Activated B cell treated with CpG ODN at 0.5 μM for 24 hours (primary cell): Measurements from ENCODE around the gene ADGRG1. TPM values are rescaled to one million over a fixed set of nuclear protein-coding genes. Genes with fewer than 3 reads are reported as not detected.

Experiments used
- ATAC-seq: fragments of 200-7000 bp; cut with Tn5 transposase; one replicate; pipeline ENCODE4 v1.10.0; 2021; ENCODE audit warnings: low read depth, mild to moderate bottlenecking, moderate library complexity
- CTCF ChIA-PET: fragments of 350-600 bp; sonication (Branson Sonifier 250); formaldehyde crosslinking; loops from one replicate; lab custom pipeline; 2021; ENCODE audit warnings: antibody characterized with exemption; lab: Charles Lee
- POLR2A ChIA-PET: fragments of 350-600 bp; sonication (Branson Sonifier 250); formaldehyde crosslinking; loops from one replicate; lab custom pipeline; 2021; ENCODE audit warnings: antibody characterized with exemption; lab: Charles Lee
- DNase-seq: peaks from one replicate; pipeline ENCODE4 v3.0.0; 2022
- H3K27ac Mint-ChIP-seq: one replicate; pipeline ENCODE4 v1.8.0; 2020; ENCODE audit warnings: mixed read lengths
- H3K27me3 Mint-ChIP-seq: one replicate; pipeline ENCODE4 v1.8.0; 2021; ENCODE audit warnings: mixed read lengths
- H3K36me3 Mint-ChIP-seq: one replicate; pipeline ENCODE4 v1.8.0; 2021; ENCODE audit warnings: low read depth, mixed read lengths
- H3K4me1 Mint-ChIP-seq: one replicate; pipeline ENCODE4 v1.8.0; 2021; ENCODE audit warnings: mixed read lengths
- H3K4me3 Mint-ChIP-seq: one replicate; pipeline ENCODE4 v1.8.0; 2020; ENCODE audit warnings: mild to moderate bottlenecking, mixed read lengths
- H3K9me3 Mint-ChIP-seq: one replicate; pipeline ENCODE4 v1.8.0; 2020; ENCODE audit warnings: mixed read lengths
- intact Hi-C: fragments of 100-400 bp; cut with micrococcal nuclease; formaldehyde crosslinking; loops from one replicate; pipeline ENCODE4 v1.15.1; 2024
- total RNA-seq: library from RNA; stranded (reverse); gene quantifications from 2 replicates; pipeline ENCODE4 v1.2.3, GENCODE V29; 2022
- TF ChIP-seq, protein P1 (sequence below): fragments of 200-600 bp; IDR thresholded peaks from one replicate; pipeline ENCODE4 v1.8.0; 2022; ENCODE audit warnings: antibody characterized with exemption, mild to moderate bottlenecking

Gene ADGRG1
- total RNA-seq, 1 donor from 2014 or later = 0.13 TPM

DNA sequence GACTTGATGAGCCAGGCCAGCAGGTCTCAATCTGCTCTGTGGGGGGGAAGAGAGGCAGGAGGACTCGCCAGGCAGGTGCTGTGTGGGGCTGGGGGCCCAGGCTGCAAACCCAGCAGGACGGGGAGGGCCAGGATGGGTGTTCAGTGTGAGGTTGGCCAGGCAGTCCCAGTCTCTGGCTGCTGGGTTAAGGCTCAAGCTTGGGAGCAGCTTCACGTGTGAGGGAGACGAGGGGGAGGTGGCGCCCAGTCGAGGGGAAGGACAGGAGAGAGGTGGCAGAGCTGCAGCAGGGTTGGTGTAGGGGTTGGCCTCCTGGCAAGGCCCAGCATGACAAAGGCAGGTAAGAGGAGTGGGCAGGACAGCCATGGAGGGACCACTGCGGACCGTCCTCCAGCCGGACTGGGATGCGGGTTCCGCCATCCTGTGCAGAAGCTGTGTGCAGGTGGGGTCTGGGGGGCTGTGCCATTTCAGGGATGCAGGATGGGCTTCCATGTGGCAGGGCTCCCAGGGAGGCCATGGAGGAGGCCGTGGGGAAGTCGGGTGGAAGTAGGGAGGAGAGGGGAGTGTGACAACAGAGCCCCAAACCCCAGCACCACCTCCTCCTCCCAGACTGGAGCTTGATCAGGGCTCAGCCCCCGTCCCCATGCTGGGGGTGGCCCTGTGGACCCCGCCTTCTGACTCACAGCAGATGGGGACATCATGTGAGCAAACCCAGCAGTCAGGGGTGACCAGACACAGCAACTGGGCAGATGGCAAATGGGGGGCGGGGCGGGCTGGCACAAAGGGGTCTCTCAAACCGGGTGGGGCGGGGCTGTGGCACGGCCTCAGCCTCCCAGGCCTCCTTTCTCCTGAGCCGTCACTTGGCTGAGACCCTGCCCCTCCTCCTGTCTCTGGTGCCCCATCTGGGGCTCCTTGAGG is 2.8 kb downstream of the ADGRG1 start:
- peaks cover 36% of the 10 kb centered on the region for H3K27me3 Mint-ChIP-seq
- no peaks in the 10 kb centered on the region for H3K9me3 Mint-ChIP-seq
- H3K4me3 Mint-ChIP-seq = no peak overlapping the region
- ChIA-PET CTCF (no interaction called here), POLR2A (no interaction called here)
- H3K27ac Mint-ChIP-seq = no peak overlapping the region
- intact Hi-C loops = no loop called here
- H3K4me1 Mint-ChIP-seq = peaks cover 4% of the 10 kb centered on the region
- no peak for ATAC-seq
- TF ChIP-seq, protein P1, sequence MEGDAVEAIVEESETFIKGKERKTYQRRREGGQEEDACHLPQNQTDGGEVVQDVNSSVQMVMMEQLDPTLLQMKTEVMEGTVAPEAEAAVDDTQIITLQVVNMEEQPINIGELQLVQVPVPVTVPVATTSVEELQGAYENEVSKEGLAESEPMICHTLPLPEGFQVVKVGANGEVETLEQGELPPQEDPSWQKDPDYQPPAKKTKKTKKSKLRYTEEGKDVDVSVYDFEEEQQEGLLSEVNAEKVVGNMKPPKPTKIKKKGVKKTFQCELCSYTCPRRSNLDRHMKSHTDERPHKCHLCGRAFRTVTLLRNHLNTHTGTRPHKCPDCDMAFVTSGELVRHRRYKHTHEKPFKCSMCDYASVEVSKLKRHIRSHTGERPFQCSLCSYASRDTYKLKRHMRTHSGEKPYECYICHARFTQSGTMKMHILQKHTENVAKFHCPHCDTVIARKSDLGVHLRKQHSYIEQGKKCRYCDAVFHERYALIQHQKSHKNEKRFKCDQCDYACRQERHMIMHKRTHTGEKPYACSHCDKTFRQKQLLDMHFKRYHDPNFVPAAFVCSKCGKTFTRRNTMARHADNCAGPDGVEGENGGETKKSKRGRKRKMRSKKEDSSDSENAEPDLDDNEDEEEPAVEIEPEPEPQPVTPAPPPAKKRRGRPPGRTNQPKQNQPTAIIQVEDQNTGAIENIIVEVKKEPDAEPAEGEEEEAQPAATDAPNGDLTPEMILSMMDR = no peak
- no peak for DNase-seq
- H3K36me3 Mint-ChIP-seq = no peaks in the 10 kb centered on the region

DNA sequence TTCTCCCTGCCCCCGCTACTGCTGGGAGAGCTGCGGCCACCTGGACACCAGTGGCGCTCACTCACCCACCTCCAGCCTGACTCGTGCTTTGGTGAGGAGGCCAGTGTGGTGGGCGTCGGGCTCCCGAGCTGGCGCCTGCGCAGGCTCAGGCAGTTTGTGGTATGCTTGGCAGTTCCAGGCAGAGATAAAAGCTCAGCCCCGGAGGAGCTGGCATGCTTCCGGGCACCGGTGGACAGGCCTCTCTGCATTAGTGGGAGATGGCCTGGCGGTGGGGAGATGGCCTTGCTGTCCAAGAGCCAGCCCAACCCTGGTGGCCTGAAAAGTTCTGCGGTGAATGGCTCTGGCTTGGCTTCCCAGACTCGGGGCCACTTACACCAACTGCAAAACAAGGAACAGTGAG is 4.1 kb downstream of the ADGRG1 start:
- Mint-ChIP-seq H3K27ac (no peak overlapping the region), H3K4me3 (no peak overlapping the region), H3K36me3 (no peaks in the 10 kb centered on the region), H3K27me3 (peaks cover 33% of the 10 kb centered on the region), H3K4me1 (peaks cover 4% of the 10 kb centered on the region), H3K9me3 (no peaks in the 10 kb centered on the region)
- CTCF ChIA-PET = no interaction called here
- DNase-seq (no peak), ATAC-seq (no peak)
- TF ChIP-seq, protein P1 = no peak
- intact Hi-C loops = no loop called here
- POLR2A ChIA-PET = no interaction called here

DNA sequence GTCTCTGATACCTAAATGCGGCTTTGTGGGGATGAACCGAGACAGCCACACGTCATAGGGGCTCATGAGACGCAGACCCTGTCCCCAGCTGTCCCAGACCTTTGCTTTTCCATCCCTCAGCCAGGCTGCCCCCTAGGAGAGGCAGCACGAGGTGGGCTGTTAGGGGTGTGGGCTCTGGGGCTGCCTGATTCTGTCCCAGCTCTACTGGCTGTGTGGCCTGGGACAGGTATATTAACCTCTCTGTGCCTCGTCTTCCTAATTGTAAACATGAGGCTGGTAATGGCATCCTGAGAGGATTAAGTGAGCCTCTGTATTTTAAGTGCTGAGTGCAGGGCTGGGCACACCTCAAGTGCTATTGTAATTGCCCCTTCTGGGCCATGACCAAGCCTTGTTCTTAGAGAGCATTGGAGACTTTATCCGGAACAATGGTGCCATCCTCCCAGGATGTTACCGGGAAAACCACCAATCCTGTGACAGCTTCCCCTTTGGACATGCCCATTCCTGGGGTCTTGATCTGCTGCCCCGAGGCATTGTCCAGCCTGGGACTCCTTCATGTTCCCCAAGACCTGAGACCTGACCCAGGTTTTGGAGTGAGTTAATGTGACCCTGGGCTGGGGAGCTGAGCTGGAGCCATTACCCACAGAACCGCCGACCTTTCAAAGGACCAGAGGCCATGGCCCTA is 5.1 kb downstream of the ADGRG1 start:
- no peak for DNase-seq

DNA sequence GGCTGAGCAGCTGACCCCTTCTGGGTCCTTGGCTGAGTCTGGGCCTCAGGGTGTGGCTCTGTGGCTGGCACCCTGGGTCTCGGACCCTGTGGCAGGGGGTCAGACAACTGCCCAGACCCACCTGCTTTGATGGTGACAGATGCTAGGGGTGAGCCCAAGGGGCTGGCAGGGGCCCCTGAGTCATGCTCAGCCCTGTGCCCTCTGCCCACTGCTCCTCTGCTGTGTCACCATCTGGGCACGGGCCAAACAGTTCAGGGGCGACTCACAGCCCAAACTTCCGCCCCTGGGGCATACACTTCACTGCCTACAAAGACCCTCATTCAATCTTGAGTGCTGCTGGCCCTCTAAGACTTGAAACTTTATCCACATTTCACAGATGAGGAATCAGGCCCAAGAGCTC is 5.7 kb downstream of the ADGRG1 start:
- no peaks in the 10 kb centered on the region for H3K36me3 Mint-ChIP-seq
- H3K4me3 Mint-ChIP-seq = no peak overlapping the region
- POLR2A ChIA-PET = interaction anchor here (1.0 kb wide), 1 partner anchor 101 kb away, joined by 3 read pairs; no protein-coding TSS in a partner anchor
- intact Hi-C loops = no loop called here
- no peaks in the 10 kb centered on the region for H3K9me3 Mint-ChIP-seq
- peaks cover 2% of the 10 kb centered on the region for H3K4me1 Mint-ChIP-seq
- TF ChIP-seq, protein P1 = no peak
- DNase-seq = no peak
- no peak for ATAC-seq
- CTCF ChIA-PET = interaction anchor here (2.0 kb wide), 1 partner anchor 14 kb away, joined by 5 read pairs; no protein-coding TSS in a partner anchor
- H3K27me3 Mint-ChIP-seq = peaks cover 31% of the 10 kb centered on the region
- H3K27ac Mint-ChIP-seq = no peak overlapping the region

More for the DNA sequence above, 5.1 kb downstream of the ADGRG1 start:
- no peak overlapping the region for H3K4me3 Mint-ChIP-seq
- H3K27ac Mint-ChIP-seq = no peak overlapping the region
- intact Hi-C loops = no loop called here
- TF ChIP-seq, protein P1 = no peak
- no peak for ATAC-seq
- no peaks in the 10 kb centered on the region for H3K36me3 Mint-ChIP-seq
- POLR2A ChIA-PET = no interaction called here
- H3K9me3 Mint-ChIP-seq = no peaks in the 10 kb centered on the region
- peaks cover 1% of the 10 kb centered on the region for H3K4me1 Mint-ChIP-seq
- CTCF ChIA-PET = no interaction called here
- H3K27me3 Mint-ChIP-seq = peaks cover 38% of the 10 kb centered on the region
